Ovary (tissue), 9 donors: ENCODE data around the gene DUSP1. TPM values are rescaled to one million over a fixed set of nuclear protein-coding genes. Genes with fewer than 3 reads are reported as not detected.

Experiments used
- DNase-seq, 5 donors: peaks; one replicate each; pipeline ENCODE4 v3.0.0-alpha.2; 2019 to 2020
- H3K27ac ChIP-seq, 2 donors: fragments of 200-600 bp; one replicate each; pipeline versions ENCODE4 v1.5.1 to v1.8.0; 2019 to 2022
- H3K27me3 ChIP-seq: fragments of 200-600 bp; one replicate; pipeline ENCODE4 v1.8.0; 2022
- H3K36me3 ChIP-seq: fragments of 200-600 bp; sonication (generic); one replicate; pipeline ENCODE4 v1.5.1; 2019
- H3K4me1 ChIP-seq: one replicate; pipeline ENCODE4 v1.8.1; 2013; ENCODE audit warnings: mild to moderate bottlenecking, moderate library complexity; ENCODE audit not compliant: insufficient read depth
- H3K4me3 ChIP-seq: fragments of 200-600 bp; sonication (generic); one replicate; pipeline ENCODE4 v1.5.1; 2017
- H3K9me3 ChIP-seq, 2 donors: fragments of 200-600 bp in 1 of 2; sonication (generic) in 1 of 2; one replicate each; pipeline versions ENCODE4 v1.5.1 to v1.8.1; 2013 to 2019; ENCODE audit warnings: mild to moderate bottlenecking in 1 of 2, moderate library complexity in 1 of 2
- EP300 ChIP-seq: sonication (generic); formaldehyde crosslinking; IDR thresholded peaks from one replicate; pipeline ENCODE4 v1.6.1; 2017; ENCODE audit warnings: antibody characterized with exemption
- POLR2A ChIP-seq: fragments of 450-650 bp; IDR thresholded peaks from one replicate; pipeline ENCODE4 v1.6.1; 2017; ENCODE audit warnings: antibody characterized with exemption, mild to moderate bottlenecking, moderate library complexity
- WGBS, 3 donors: extraction: QIAGEN DNeasy Blood & Tissue Kit in 1 of 3; methylation state at CpG; one replicate each; pipeline versions ENCODE4 v1.1.5 to v1.1.7; 2013 to 2017; 5-methylcytosine and 5-hydroxymethylcytosine counted together
- intact Hi-C, 4 donors: fragments of 100-400 bp; cut with DNase I; formaldehyde crosslinking; loops; one replicate each; pipeline versions ENCODE4 v1.11.0 to v1.15.1; 2022 to 2023
- polyA plus RNA-seq, 2 donors: library from polyadenylated mRNA; stranded (reverse); fragments of 200-250 nt in 1 of 2; fragments of 350-450 nt in 1 of 2; fragmentation: Illumina TruSeq in 1 of 2; extraction: RNeasy Lipid Tissue Mini Kit (QIAGEN cat#74804) in 1 of 2; gene quantifications; one replicate each; pipeline ENCODE4 v1.2.3, GENCODE V29; 2013 to 2014
- total RNA-seq, 7 donors: library from RNA; depleted of rRNA in 2 of 7; stranded (reverse); fragments of >200 nt in 2 of 7; fragmentation: NEBNext Ultra II Directional in 3 of 7; extraction: Animal tissue kit (Norgen Biotek cat#: 25700) in 3 of 7; gene quantifications; one replicate each; pipeline versions ENCODE4 v1.1.0 to v1.2.4, GENCODE V29; 2016 to 2023
- TF ChIP-seq, protein P1 (sequence below), 3 donors: fragments of 450-650 bp in 2 of 3; fragments of 200-600 bp in 1 of 3; IDR thresholded peaks; one replicate each; pipeline versions ENCODE4 v1.5.1 to v1.8.0; 2016 to 2022; ENCODE audit warnings: antibody characterized with exemption in 3 of 3, mild to moderate bottlenecking in 1 of 3
- donor health status: DM: no; HTN: no; CAD: no; lungs with moderate emphysema.
- donor health status: DM: no; HTN: no; CAD: no.
- donor health status: Bipolar disorder and iron deficiency.
- donor health status: DM: yes; HTN: yes; CAD: no.
- donor health status: DM: no; HTN: no; CAD: no.
- donor health status: DM: yes; HTN: yes; CAD: no.

The DUSP1 gene
- total and polyA plus RNA-seq, 9 donors: 112 to 2,672 (median 201) TPM

DNA sequence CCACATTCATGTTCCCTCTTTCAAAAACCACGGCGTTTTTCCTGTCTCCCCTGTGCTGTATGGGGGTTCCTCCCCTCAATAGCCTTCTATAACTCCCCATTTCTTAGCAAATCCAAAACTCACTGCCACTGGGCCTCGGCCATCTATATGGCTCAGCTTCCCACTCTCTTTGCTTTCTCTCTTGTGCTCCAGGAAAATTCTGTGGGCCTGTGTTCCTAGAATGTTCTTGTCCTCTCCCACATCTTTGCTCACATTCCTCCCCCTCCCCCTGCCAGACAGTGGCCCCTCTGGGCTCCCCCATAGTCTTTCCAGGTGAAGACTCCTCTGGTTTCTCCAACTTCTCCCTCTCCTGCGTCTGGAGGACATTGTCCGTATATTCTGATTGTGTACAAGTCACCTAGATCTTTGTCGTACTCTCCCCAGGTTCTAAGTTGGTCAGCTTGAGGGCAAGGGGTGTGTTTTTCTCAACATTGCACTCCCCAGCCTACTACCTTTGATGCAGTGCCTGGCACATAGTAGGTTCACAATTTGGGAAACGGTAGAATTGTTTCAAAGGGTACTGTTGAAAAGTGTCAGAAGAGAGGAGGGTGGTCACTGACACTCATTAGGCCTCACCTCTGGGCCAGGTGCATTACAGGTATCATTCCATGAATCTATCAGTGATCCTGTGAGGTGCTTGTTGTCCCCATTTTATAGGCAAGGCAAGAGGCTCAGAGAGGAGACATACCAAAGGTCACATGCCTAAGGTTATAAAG lies 3.7 kb upstream of the DUSP1 start:
- H3K36me3 ChIP-seq: no peaks in the 10 kb centered on the region
- no peak overlapping the region for H3K4me3 ChIP-seq
- WGBS, 3 donors: 84 to 91% (median 85%) methylated on average over 7 of the region's 7 CpGs
- TF ChIP-seq EP300 (no peak), POLR2A (no peak)
- TF ChIP-seq, protein P1, sequence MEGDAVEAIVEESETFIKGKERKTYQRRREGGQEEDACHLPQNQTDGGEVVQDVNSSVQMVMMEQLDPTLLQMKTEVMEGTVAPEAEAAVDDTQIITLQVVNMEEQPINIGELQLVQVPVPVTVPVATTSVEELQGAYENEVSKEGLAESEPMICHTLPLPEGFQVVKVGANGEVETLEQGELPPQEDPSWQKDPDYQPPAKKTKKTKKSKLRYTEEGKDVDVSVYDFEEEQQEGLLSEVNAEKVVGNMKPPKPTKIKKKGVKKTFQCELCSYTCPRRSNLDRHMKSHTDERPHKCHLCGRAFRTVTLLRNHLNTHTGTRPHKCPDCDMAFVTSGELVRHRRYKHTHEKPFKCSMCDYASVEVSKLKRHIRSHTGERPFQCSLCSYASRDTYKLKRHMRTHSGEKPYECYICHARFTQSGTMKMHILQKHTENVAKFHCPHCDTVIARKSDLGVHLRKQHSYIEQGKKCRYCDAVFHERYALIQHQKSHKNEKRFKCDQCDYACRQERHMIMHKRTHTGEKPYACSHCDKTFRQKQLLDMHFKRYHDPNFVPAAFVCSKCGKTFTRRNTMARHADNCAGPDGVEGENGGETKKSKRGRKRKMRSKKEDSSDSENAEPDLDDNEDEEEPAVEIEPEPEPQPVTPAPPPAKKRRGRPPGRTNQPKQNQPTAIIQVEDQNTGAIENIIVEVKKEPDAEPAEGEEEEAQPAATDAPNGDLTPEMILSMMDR (IDR thresholded peaks at IDR 0.05): no peak
- H3K4me1 ChIP-seq: no peaks in the 10 kb centered on the region
- DNase-seq: peak in 1 of 5 donors; percentile 30
- peak overlapping the region; percentile 95 to 98 for H3K27ac ChIP-seq
- H3K9me3 ChIP-seq: no peaks in the 10 kb centered on the region
- intact Hi-C loops: loop anchor here in 2 of 4 donors (5.0 to 10.0 kb wide), 4 partner anchors 57 to 128 kb away; partner anchors contain the start of gene ERGIC1 (in 1 of the 2)
- H3K27me3 ChIP-seq: no peaks in the 10 kb centered on the region

- Histone ChIP-seq H3K27ac (peak overlapping the region; percentile 95 to 98), H3K27me3 (no peaks in the 10 kb centered on the region), H3K4me3 (no peak overlapping the region), H3K4me1 (peaks cover 3% of the 10 kb centered on the region), H3K9me3 (no peaks in the 10 kb centered on the region), H3K36me3 (no peaks in the 10 kb centered on the region)
- TF ChIP-seq EP300 (no peak), POLR2A (no peak)
- TF ChIP-seq, protein P1 (IDR thresholded peaks at IDR 0.05): no peak
- WGBS, 3 donors: 64 to 80% (median 70%) methylated on average over 11 of the region's 11 CpGs
- peak in 2 of 5 donors; percentile 48 for DNase-seq
- intact Hi-C loops: loop anchor here in 3 of 4 donors (2.0 to 10.0 kb wide), 5 partner anchors 21 to 129 kb away; partner anchors contain the start of gene ERGIC1 (in 1 of the 3)
Observed at GRCh38 chr5:172773481-172774469, 2.8 kb upstream of the DUSP1 start.

DNA sequence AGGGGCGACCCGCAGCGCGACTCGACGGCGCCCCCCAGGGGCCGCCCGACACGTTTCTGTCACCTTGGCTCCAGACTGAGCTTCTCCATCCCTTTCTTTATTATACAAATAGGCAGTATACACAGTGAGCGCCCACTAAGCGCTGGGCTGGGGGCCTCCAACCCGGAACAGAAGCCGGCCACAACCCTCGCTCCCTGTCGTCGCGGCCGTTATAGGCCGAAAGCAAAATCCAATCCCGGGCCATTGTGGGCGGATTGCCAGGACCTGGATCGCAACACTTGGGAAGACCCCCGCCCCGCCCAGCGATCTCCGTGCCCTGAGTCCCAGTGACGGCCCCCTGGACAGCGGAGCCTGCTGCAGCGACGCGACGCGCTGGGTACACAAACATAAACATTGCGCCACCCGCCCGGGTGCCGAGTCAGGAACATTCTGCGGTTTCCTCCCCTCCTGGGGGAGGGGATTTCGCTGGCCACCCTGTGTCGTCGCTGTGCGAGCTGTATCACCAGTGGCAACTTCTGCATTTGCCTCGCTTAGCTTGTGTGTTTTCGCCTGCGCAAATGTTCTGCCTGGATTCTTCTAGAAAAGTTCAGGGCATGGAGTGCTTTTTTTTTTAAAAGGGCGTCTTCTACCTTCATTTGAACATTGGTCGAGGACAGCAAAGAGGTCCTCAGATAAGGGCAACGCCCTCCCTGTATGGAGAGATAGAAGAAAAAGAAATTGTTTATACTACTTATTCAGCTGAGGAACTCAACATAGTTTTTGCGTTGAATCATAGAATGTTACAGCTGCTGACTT lies 1.3 kb upstream of the DUSP1 start:
- Histone ChIP-seq H3K9me3 (no peaks in the 10 kb centered on the region), H3K4me1 (peaks cover 8% of the 10 kb centered on the region), H3K27ac (peak overlapping the region; percentile 95 to 98), H3K36me3 (no peaks in the 10 kb centered on the region), H3K27me3 (no peaks in the 10 kb centered on the region), H3K4me3 (peak overlapping the region; percentile 38)
- TF ChIP-seq, protein P1 (IDR thresholded peaks at IDR 0.05): peak in 2 of 3 donors; percentile 57 to 88
- TF ChIP-seq POLR2A (no peak), EP300 (peak; percentile 98)
- DNase-seq: peak; percentile 84 to 94 (median 87)
- 4 to 6% (median 4%) methylated on average over 47 to 50 of the region's 50 CpGs for WGBS, 3 donors
- intact Hi-C loops: loop anchor here in 3 of 4 donors (2.0 to 10.0 kb wide), 5 partner anchors 22 to 130 kb away; partner anchors contain the start of gene ERGIC1 (in 1 of the 3)
